ENCODE data around the gene CAMTA2. TPM values are rescaled to one million over a fixed set of nuclear protein-coding genes. Genes with fewer than 3 reads are reported as not detected.

The CAMTA2 gene
- total RNA-seq, 4 donors from 2014 or later = 35.9 to 71.8 (median 51.8) TPM

DNA sequence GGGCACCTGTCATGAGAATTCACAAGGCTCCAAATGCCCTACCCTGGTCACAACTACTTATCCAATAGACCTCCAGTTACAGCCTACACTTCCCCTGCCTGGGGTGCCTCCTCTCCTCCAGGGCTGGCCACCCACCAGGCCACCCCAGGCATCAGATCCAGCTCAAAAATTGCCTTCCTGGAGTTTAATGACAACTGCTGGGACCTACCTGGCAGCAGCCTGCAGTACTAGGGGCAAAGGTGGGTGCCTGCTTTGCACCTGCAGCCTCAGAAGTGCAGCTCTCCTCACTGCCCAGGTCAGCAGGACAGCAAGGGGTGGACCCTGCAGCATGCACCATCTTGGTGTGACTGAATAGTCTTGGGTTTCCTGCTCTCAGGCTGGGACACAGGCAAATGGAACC is 51.8 kb downstream of the CAMTA2 start:
- H3K27me3 ChIP-seq = no peaks in the 10 kb centered on the region
- no peak for DNase-seq
- no peaks in the 10 kb centered on the region for H3K9me3 ChIP-seq
- no peak for TF ChIP-seq POLR2A (IDR thresholded peaks at IDR 0.05)
- TF ChIP-seq POLR2AphosphoS5 (IDR thresholded peaks at IDR 0.05) = no peak
- TF ChIP-seq EP300 (IDR thresholded peaks at IDR 0.05; ENCODE audit: low read depth) = no peak
- TF ChIP-seq, protein P1, sequence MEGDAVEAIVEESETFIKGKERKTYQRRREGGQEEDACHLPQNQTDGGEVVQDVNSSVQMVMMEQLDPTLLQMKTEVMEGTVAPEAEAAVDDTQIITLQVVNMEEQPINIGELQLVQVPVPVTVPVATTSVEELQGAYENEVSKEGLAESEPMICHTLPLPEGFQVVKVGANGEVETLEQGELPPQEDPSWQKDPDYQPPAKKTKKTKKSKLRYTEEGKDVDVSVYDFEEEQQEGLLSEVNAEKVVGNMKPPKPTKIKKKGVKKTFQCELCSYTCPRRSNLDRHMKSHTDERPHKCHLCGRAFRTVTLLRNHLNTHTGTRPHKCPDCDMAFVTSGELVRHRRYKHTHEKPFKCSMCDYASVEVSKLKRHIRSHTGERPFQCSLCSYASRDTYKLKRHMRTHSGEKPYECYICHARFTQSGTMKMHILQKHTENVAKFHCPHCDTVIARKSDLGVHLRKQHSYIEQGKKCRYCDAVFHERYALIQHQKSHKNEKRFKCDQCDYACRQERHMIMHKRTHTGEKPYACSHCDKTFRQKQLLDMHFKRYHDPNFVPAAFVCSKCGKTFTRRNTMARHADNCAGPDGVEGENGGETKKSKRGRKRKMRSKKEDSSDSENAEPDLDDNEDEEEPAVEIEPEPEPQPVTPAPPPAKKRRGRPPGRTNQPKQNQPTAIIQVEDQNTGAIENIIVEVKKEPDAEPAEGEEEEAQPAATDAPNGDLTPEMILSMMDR (IDR thresholded peaks at IDR 0.05) = no peak
- H3K4me3 ChIP-seq = no peak overlapping the region
- in situ Hi-C loops (cut with MboI; ENCODE audit: low pct_ligation_motif_present in 1 of 4, low pct_unique_long_range_greater_than_20kb in 1 of 4, low sequenced_read_pairs in 3 of 4) (no loop called here), intact Hi-C loops (cut with DNase I; ENCODE audit: low total_unique reads) (loop anchor here (10.0 kb wide), 1 partner anchor 49 kb away; the partner anchor contains the start of gene CAMTA2)
- H3K36me3 ChIP-seq = peaks cover 0 to 9% (median 4%) of the 10 kb centered on the region in 4 donors
- H3K27ac ChIP-seq = no peak overlapping the region
- H3K4me1 ChIP-seq = peaks cover 17 to 23% (median 20%) of the 10 kb centered on the region in 4 donors

DNA sequence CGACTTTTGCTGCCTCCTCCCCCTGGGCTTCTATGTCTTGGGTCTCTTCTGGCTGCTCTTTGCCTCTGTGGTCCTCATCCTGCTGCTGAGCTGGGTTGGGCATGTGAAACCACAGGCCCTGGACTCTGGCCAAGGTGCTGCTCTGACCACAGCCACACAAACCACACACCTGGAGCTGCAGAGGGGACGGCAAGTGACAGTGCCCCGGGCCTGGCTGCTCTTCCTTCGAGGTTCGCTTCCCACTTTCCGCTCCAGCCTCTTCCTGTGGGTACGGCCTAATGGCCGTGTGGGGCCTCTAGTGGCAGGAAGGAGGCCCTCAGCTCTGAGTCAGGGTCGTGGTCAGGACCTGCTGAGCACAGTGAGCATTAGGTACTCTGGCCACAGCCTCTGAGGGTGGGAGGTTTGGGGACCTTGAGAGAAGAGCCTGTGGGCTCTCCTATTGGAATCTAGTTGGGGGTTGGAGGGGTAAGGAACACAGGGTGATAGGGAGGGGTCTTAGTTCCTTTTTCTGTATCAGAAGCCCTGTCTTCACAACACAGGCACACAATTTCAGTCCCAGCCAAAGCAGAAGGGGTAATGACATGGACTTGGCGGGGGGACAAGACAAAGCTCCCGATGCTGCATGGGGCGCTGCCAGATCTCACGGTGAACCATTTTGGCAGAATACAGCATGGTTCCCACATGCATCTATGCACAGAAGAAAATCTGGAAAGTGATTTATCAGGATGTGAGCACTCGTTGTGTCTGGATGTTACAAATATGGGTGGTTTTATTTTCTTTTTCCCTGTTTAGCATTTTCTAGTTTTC is 53.1 kb downstream of the CAMTA2 start:
- Histone ChIP-seq H3K27me3 (no peaks in the 10 kb centered on the region), H3K4me3 (no peak overlapping the region), H3K9me3 (no peaks in the 10 kb centered on the region), H3K4me1 (peaks cover 17 to 23% (median 19%) of the 10 kb centered on the region in 4 donors), H3K27ac (peak overlapping the region in 1 of 4 donors; percentile 4), H3K36me3 (peaks cover 0 to 9% (median 4%) of the 10 kb centered on the region in 4 donors)
- peak; percentile 65 for DNase-seq
- intact Hi-C loops (cut with DNase I; ENCODE audit: low total_unique reads) (loop anchor here (10.0 kb wide), 1 partner anchor 50 kb away; the partner anchor contains the start of gene CAMTA2), in situ Hi-C loops (cut with MboI; ENCODE audit: low pct_ligation_motif_present in 1 of 4, low pct_unique_long_range_greater_than_20kb in 1 of 4, low sequenced_read_pairs in 3 of 4) (no loop called here)
- 31 to 58% methylated on average over 4 to 14 of the region's 14 CpGs for WGBS, 2 donors (ENCODE audit: low coverage in 1 of 2)
- no peak for TF ChIP-seq POLR2A (IDR thresholded peaks at IDR 0.05)
- TF ChIP-seq POLR2AphosphoS5 (IDR thresholded peaks at IDR 0.05) = no peak
- TF ChIP-seq, protein P1 (IDR thresholded peaks at IDR 0.05) = no peak
- TF ChIP-seq EP300 (IDR thresholded peaks at IDR 0.05; ENCODE audit: low read depth) = no peak

DNA sequence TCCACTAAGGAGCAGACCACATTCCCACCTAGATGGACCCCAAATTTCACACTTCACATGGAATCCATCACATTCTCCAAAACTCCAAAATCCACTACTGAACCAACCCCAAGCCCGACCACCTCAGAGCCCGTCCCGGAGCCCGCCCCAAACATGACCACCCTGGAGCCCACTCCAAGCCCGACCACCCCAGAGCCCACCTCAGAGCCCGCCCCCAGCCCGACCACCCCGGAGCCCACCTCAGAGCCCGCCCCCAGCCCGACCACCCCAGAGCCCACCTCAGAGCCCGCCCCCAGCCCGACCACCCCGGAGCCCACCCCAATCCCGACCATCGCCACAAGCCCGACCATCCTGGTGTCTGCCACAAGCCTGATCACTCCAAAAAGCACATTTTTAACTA is 53.8 kb downstream of the CAMTA2 start:
- H3K27me3 ChIP-seq = no peaks in the 10 kb centered on the region
- H3K4me3 ChIP-seq = no peak overlapping the region
- H3K9me3 ChIP-seq = no peaks in the 10 kb centered on the region
- H3K4me1 ChIP-seq = peaks cover 11 to 16% (median 14%) of the 10 kb centered on the region in 4 donors
- peaks cover 0 to 9% (median 4%) of the 10 kb centered on the region in 4 donors for H3K36me3 ChIP-seq
- DNase-seq = no peak
- intact Hi-C loops (cut with DNase I; ENCODE audit: low total_unique reads) (loop anchor here (10.0 kb wide), 1 partner anchor 51 kb away; the partner anchor contains the start of gene CAMTA2), in situ Hi-C loops (cut with MboI; ENCODE audit: low pct_ligation_motif_present in 1 of 4, low pct_unique_long_range_greater_than_20kb in 1 of 4, low sequenced_read_pairs in 3 of 4) (no loop called here)
- TF ChIP-seq EP300 (IDR thresholded peaks at IDR 0.05; ENCODE audit: low read depth) (no peak), POLR2A (IDR thresholded peaks at IDR 0.05) (no peak)
- TF ChIP-seq, protein P1 (IDR thresholded peaks at IDR 0.05) = no peak
- 76% methylated on average over 12 of the region's 16 CpGs; no CpG with 5 or more reads in 1 of the 2 donors for WGBS, 2 donors (ENCODE audit: low coverage in 1 of 2)
- H3K27ac ChIP-seq = no peak overlapping the region

DNA sequence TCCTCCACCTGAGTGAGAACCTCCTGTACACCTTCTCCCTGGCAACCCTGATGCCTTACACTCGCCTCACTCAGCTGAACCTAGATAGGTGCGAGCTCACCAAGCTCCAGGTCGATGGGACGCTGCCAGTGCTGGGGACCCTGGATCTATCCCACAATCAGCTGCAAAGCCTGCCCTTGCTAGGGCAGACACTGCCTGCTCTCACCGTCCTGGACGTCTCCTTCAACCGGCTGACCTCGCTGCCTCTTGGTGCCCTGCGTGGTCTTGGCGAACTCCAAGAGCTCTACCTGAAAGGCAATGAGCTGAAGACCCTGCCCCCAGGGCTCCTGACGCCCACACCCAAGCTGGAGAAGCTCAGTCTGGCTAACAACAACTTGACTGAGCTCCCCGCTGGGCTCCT is 54.7 kb downstream of the CAMTA2 start:
- peaks cover 0 to 9% (median 3%) of the 10 kb centered on the region in 4 donors for H3K36me3 ChIP-seq
- DNase-seq = no peak
- intact Hi-C loops (cut with DNase I; ENCODE audit: low total_unique reads) = loop anchor here (10.0 kb wide), 1 partner anchor 52 kb away; the partner anchor contains the start of gene CAMTA2

More for the DNA sequence above, 54.7 kb downstream of the CAMTA2 start:
- peaks cover 3 to 8% (median 7%) of the 10 kb centered on the region in 4 donors for H3K4me1 ChIP-seq
- in situ Hi-C loops (cut with MboI; ENCODE audit: low pct_ligation_motif_present in 1 of 4, low pct_unique_long_range_greater_than_20kb in 1 of 4, low sequenced_read_pairs in 3 of 4) = no loop called here
- TF ChIP-seq, protein P1 (IDR thresholded peaks at IDR 0.05) = no peak
- no peak for TF ChIP-seq POLR2AphosphoS5 (IDR thresholded peaks at IDR 0.05)
- no peak for TF ChIP-seq POLR2A (IDR thresholded peaks at IDR 0.05)
- TF ChIP-seq EP300 (IDR thresholded peaks at IDR 0.05; ENCODE audit: low read depth) = no peak
- H3K9me3 ChIP-seq = no peaks in the 10 kb centered on the region
- H3K27me3 ChIP-seq = no peaks in the 10 kb centered on the region
- H3K4me3 ChIP-seq = no peak overlapping the region
- 90% methylated on average over 9 of the region's 12 CpGs; no CpG with 5 or more reads in 1 of the 2 donors for WGBS, 2 donors (ENCODE audit: low coverage in 1 of 2)
- H3K27ac ChIP-seq = no peak overlapping the region
